ENCODE measurements around the gene RPS29.
"Not testable (repeated sequence)": the region's sequence is repeated elsewhere in the genome, so short reads cannot be mapped to it uniquely, and the experiment has no call there.

The RPS29 gene

GRCh38 chr14:49585803-49586672 is at the start of gene RPS29:
Gene RPS29 (minus strand): TSS chr14:49586380. CDS start chr14:49586346, 34 bp downstream.
- peak; percentile 97 for DNase-seq

- peak; percentile 67 for DNase-seq
These were observed 48.6 kb upstream of the RPS29 start, which contains the start of gene DNAAF2 for GRCh38 chr14:49634547-49635334. Gene DNAAF2 (minus strand): TSS chr14:49635244. CDS start chr14:49635149, 95 bp downstream.

GRCh38 chr14:49633640-49634546 is 47.7 kb upstream of the RPS29 start:
- DNase-seq = peak; percentile 94

- no peak for DNase-seq
These were observed 38.0 kb upstream of the RPS29 start for GRCh38 chr14:49623941-49624839.

GRCh38 chr14:49623387-49623786 is 37.2 kb upstream of the RPS29 start:
- DNase-seq = no peak

- no peak for DNase-seq
These were observed 35.9 kb upstream of the RPS29 start for GRCh38 chr14:49622022-49622607.

GRCh38 chr14:49621114-49621881 is 35.1 kb upstream of the RPS29 start:
- peak; percentile 57 for DNase-seq

GRCh38 chr14:49620182-49621113 is 34.3 kb upstream of the RPS29 start, which contains the start of the genes MGAT2 and RPL36AL:
Gene MGAT2 (plus strand): TSS chr14:49620799. CDS start chr14:49621269, 470 bp downstream.
Gene RPL36AL (minus strand): TSS chr14:49620626. CDS start chr14:49619104, 1,522 bp downstream.
- peak; percentile 99 for DNase-seq

GRCh38 chr14:49619730-49620129 is 33.5 kb upstream of the RPS29 start:
- DNase-seq = no peak

- DNase-seq = not testable (repeated sequence)
These were observed 33.1 kb upstream of the RPS29 start for GRCh38 chr14:49619273-49619672.

- no peak for DNase-seq
These were observed 31.8 kb upstream of the RPS29 start for GRCh38 chr14:49617852-49618519.

- DNase-seq = no peak
These were observed 29.6 kb upstream of the RPS29 start for GRCh38 chr14:49615776-49616175.

GRCh38 chr14:49614196-49614595 is 28.0 kb upstream of the RPS29 start:
- no peak for DNase-seq

- no peak for DNase-seq
These were observed 26.5 kb upstream of the RPS29 start for GRCh38 chr14:49612671-49613070.

GRCh38 chr14:49612251-49612650 is 26.1 kb upstream of the RPS29 start:
- DNase-seq = no peak

- no peak for DNase-seq
These were observed 21.4 kb upstream of the RPS29 start for GRCh38 chr14:49607583-49607982.

GRCh38 chr14:49598485-49599300 is 12.5 kb upstream of the RPS29 start, which contains the start of gene LRR1:
Gene LRR1 (plus strand): TSS chr14:49598940. CDS start chr14:49599021, 81 bp downstream.
- peak; percentile 78 for DNase-seq

Measured in midbrain (tissue), 1 donor.